T-helper 17 cell (primary cell): ENCODE results near the gene TPSG1. TPM values are rescaled to one million over a fixed set of nuclear protein-coding genes. Genes with fewer than 3 reads are reported as not detected.

ENCODE experiments used
- ATAC-seq: fragments of 150-1000 bp; cut with Tn5 transposase; 2 replicates; pipeline ENCODE4 v1.10.0; 2021; ENCODE audit warnings: mild to moderate bottlenecking, moderate library complexity
- DNase-seq, 3 donors: peaks; one replicate each; pipeline versions ENCODE4 v3.0.0 to v3.0.0-alpha.2; 2020 to 2021
- H3K9me3 ChIP-seq: one replicate; pipeline ENCODE4 v1.7.0; 2013; ENCODE audit warnings: low read length, mild to moderate bottlenecking; ENCODE audit not compliant: control insufficient read depth, poor library complexity, severe bottlenecking
- H3K27ac Mint-ChIP-seq: one replicate; pipeline ENCODE4 v1.8.0; 2022; ENCODE audit warnings: mild to moderate bottlenecking, moderate library complexity, mixed read lengths
- H3K27me3 Mint-ChIP-seq: one replicate; pipeline ENCODE4 v1.8.0; 2022; ENCODE audit warnings: mixed read lengths
- H3K36me3 Mint-ChIP-seq: one replicate; pipeline ENCODE4 v1.8.0; 2022; ENCODE audit warnings: low read depth, mixed read lengths
- H3K4me1 Mint-ChIP-seq: one replicate; pipeline ENCODE4 v1.8.0; 2022; ENCODE audit warnings: mild to moderate bottlenecking, mixed read lengths
- H3K4me3 Mint-ChIP-seq: one replicate; pipeline ENCODE4 v1.8.0; 2022; ENCODE audit warnings: mild to moderate bottlenecking, moderate library complexity, mixed read lengths
- total RNA-seq, 4 donors: library from RNA in 2 of 4; stranded (reverse) in 2 of 4; gene quantifications; one replicate each; pipeline ENCODE4 v1.2.3 and lab custom pipeline; 2022 to 2026

Gene TPSG1
- total RNA-seq, 2 donors from 2014 or later: not detected

DNA sequence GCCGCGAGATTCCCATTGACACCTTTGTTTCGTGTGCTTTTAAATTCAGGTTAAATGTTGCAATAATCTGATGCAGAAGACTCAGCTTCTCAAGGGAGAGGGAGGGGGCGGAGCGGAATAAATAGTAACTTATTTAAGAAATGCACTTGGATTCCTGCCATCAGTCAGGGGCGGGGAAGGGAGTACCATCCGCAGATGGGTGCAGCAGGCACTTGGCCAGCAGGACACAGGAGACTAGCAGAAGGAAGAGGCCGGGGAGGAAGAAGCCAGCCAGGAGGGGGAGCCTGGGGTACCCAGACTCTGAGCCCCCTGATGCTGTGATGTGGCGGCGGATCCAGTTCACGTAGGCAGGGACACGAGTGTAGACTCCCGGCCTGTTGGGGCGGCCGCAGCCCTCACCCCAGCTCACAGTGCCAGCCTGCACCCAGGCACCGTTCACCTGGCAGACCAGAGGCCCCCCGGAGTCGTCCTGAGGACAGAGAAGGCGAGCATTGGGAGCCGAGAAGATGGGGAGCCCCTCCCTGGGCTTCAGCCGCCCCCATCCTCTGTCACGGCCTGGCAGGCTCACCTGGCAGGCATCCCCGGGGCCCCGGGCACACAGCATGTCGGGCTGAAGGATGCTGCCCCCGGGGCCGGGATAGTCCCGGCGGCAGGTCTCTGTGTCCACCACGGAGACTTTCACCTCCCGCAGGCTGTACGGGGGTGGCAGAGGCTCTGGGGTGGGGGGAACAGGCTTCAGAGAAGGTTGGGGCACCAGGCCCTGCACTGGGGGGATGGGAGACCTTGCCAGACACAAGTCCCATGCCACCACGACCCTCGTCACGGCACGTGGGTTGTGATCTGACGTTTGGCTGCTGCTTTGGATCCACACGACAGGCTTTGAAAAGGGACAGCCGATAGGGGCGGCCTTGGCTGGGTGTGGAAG, 3.2 kb downstream of the TPSG1 start:
- H3K9me3 ChIP-seq: no peaks in the 10 kb centered on the region
- DNase-seq: no peak
- H3K4me3 Mint-ChIP-seq: no peak overlapping the region
- no peaks in the 10 kb centered on the region for H3K27me3 Mint-ChIP-seq
- ATAC-seq: no peak
- no peaks in the 10 kb centered on the region for H3K36me3 Mint-ChIP-seq
- no peak overlapping the region for H3K27ac Mint-ChIP-seq
- no peaks in the 10 kb centered on the region for H3K4me1 Mint-ChIP-seq

- Mint-ChIP-seq H3K4me3 (no peak overlapping the region), H3K27me3 (no peaks in the 10 kb centered on the region), H3K4me1 (no peaks in the 10 kb centered on the region), H3K27ac (no peak overlapping the region), H3K36me3 (no peaks in the 10 kb centered on the region)
- no peaks in the 10 kb centered on the region for H3K9me3 ChIP-seq
- ATAC-seq: no peak
- no peak for DNase-seq
Measured at GRCh38 chr16:1220841-1221627, 4.0 kb downstream of the TPSG1 start.

DNA sequence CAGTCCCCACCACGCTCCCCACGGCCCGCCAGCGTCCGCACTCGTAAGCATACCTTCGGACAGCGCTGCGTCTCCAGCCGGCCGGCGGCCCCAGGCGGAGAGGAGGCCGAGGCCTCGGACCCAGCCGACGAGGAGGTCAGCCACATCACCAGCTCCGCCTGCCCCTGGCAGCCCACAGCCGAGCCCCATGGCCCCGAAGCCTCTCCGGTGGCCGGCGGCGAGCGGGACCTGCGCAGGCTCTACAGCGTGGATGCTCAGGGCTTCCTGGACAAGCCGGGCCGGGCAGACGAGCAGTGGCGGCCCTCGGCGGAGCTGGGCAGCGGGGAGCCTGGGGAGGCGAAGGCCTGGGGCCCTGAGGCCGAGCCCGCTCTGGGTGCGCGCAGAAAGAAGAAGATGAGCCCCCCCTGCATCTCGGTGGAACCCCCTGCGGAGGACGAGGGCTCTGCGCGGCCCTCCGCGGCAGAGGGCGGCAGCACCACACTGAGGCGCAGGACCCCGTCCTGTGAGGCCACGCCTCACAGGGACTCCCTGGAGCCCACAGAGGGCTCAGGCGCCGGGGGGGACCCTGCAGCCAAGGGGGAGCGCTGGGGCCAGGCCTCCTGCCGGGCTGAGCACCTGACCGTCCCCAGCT, 4.9 kb downstream of the TPSG1 start:
- Mint-ChIP-seq H3K27me3 (no peaks in the 10 kb centered on the region), H3K4me3 (no peak overlapping the region), H3K27ac (no peak overlapping the region), H3K36me3 (no peaks in the 10 kb centered on the region), H3K4me1 (no peaks in the 10 kb centered on the region)
- DNase-seq: no peak
- ATAC-seq: no peak
- H3K9me3 ChIP-seq: no peaks in the 10 kb centered on the region

DNA sequence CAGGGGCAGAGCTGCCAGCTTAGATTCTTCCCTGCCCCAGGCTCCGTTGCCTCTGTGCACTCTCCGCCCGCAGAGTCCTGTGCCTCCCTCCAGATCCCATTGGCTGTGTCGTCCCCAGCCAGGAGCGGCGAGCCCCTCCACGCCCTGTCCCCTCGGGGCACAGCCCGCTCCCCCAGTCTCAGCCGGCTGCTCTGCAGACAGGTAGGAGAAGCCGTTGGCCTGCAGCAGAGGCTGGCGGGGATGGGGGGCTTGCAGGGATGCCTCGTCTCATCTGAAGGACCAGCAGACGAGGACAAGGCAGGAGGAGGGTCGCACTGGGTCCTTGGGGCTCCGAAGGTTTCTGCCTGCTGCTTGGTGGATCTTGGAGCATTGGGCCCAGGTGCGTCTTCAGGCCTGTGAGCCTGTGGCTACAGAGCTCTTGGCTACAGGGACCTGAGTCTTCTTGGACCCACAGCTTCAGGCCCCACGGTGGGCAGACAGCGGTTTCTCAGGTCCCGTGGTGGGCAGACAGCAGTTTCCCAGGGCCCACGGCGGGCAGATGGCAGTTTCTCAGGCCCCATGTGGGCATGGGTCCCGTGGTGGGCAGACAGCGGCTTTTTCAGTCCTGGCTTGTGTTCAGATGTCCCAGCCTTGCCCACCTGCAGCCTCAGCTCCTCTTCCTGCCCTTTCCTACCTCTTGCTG, 6.0 kb downstream of the TPSG1 start:
- DNase-seq: no peak
- Mint-ChIP-seq H3K27me3 (no peaks in the 10 kb centered on the region), H3K4me1 (peaks cover 2% of the 10 kb centered on the region), H3K4me3 (no peak overlapping the region), H3K27ac (no peak overlapping the region), H3K36me3 (no peaks in the 10 kb centered on the region)
- no peaks in the 10 kb centered on the region for H3K9me3 ChIP-seq
- ATAC-seq: no peak

DNA sequence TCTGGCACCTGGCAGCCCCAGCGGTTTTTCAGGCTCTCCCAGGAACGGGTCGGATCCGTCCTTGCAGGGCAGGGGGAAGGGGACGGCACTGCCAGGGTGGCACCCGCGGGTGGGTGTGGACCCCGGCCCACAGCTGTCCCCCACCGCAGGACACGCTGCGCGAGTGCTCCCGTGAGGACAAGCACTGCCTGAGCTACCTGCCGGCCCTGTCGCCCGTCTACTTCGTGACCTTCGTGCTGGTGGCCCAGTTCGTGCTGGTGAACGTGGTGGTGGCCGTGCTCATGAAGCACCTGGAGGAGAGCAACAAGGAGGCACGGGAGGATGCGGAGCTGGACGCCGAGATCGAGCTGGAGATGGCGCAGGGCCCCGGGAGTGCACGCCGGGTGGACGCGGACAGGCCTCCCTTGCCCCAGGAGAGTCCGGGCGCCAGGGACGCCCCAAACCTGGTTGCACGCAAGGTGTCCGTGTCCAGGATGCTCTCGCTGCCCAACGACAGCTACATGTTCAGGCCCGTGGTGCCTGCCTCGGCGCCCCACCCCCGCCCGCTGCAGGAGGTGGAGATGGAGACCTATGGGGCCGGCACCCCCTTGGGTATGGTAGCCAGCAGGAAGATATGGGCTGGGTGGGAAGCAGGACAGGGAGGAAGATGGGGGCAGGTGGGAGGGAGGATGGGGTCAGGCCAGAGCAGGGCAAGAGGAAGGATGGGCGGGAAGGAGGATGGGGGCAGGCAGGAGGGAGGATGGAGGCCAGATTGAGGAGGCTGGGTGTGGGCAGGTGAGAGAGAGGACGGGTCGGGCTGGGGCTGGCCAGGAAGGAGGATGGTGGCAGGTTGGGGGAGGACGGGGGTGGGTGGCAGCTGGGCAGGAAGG, 6.8 kb downstream of the TPSG1 start:
- Mint-ChIP-seq H3K4me1 (peaks cover 2% of the 10 kb centered on the region), H3K27ac (no peak overlapping the region), H3K36me3 (no peaks in the 10 kb centered on the region), H3K27me3 (no peaks in the 10 kb centered on the region), H3K4me3 (no peak overlapping the region)
- no peak for DNase-seq
- no peak for ATAC-seq
- no peaks in the 10 kb centered on the region for H3K9me3 ChIP-seq

DNA sequence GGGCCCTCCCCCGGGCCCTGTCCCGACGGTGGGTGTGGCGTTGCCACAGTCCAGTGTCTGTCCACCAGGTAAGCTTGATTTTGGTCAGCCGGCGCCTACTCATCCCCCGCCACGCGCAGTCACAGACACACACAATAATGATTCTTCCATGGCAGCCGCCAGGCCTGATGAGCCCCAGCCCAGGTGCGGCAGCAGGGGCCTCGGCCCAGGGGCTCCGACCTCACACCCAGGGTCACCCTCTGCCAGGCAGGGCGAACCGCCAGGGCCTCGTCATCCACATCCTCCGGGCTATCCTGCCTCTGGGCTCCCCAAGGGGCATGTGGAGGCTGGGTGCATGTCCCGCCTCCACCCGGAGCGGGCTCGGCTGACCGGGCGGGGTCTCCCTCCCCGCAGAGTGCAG, 7.5 kb downstream of the TPSG1 start:
- ATAC-seq (no peak), DNase-seq (no peak)
- no peak overlapping the region for H3K4me3 Mint-ChIP-seq
- H3K27me3 Mint-ChIP-seq: no peaks in the 10 kb centered on the region
- peaks cover 2% of the 10 kb centered on the region for H3K4me1 Mint-ChIP-seq
- no peaks in the 10 kb centered on the region for H3K9me3 ChIP-seq
- H3K36me3 Mint-ChIP-seq: no peaks in the 10 kb centered on the region
- H3K27ac Mint-ChIP-seq: no peak overlapping the region

- no peak for ATAC-seq
- no peaks in the 10 kb centered on the region for H3K36me3 Mint-ChIP-seq
- no peak overlapping the region for H3K27ac Mint-ChIP-seq
- DNase-seq: no peak
- H3K4me3 Mint-ChIP-seq: no peak overlapping the region
- peaks cover 2% of the 10 kb centered on the region for H3K4me1 Mint-ChIP-seq
- no peaks in the 10 kb centered on the region for H3K9me3 ChIP-seq
- no peaks in the 10 kb centered on the region for H3K27me3 Mint-ChIP-seq
Measured at GRCh38 chr16:1216681-1217400, 8.2 kb downstream of the TPSG1 start.

DNA sequence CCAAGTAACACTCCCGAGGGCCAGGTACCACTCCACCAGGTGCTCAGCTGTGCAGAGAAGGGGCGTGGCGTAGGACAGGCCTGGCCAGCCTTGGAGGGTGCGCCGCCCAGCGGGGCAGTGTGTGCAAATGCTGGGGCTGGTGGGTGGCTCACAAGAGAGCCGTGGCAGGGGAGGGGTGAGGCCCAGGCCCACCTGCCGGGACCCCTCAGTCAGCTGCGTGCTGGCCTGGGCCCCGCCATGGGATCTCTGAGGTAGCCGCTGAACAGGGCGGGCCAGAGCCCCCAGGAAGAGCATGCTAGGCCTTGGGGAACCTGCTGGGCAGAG, 8.8 kb downstream of the TPSG1 start:
- no peaks in the 10 kb centered on the region for H3K27me3 Mint-ChIP-seq
- no peak for ATAC-seq
- no peak overlapping the region for H3K27ac Mint-ChIP-seq
- no peaks in the 10 kb centered on the region for H3K36me3 Mint-ChIP-seq
- no peak for DNase-seq
- H3K4me1 Mint-ChIP-seq: peaks cover 2% of the 10 kb centered on the region
- H3K4me3 Mint-ChIP-seq: no peak overlapping the region
- no peaks in the 10 kb centered on the region for H3K9me3 ChIP-seq

DNA sequence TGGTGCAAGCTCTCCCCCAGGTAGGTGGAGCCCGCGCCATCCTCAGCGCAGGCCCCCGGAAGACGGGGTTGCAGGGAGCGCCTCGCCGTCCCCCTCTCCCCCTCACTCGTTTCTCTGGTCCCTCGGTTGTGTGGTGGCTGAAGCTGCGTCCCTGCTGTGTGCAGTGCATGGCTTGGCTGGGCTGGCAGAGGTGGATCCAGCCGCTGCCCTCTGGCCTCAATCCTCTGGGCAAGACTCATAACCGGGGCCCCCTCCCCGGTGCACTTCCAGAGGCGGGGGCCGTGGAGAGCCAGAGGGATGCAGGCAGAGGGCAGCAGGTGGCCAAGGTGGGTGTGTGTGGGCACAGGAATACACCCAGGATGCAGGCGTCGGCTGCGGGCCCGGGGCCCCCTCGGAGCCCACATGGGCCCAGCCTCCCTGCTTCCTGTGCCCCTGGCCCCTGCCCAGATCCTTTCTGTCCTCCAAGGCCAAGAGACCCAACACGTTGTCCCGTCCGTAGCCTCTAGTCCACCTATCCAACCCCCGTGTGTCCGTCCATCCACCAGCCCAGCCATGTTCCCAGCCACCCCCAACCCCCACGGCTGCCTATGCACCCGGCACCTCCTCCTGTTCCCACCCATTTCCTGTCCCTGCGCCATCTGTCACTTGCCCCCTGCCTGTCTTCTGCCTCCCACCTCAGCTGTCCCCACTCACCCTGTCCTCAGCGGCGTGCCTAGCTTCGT, 9.3 kb downstream of the TPSG1 start:
- no peak for ATAC-seq
- DNase-seq: no peak
- Mint-ChIP-seq H3K36me3 (no peaks in the 10 kb centered on the region), H3K27me3 (no peaks in the 10 kb centered on the region), H3K27ac (no peak overlapping the region), H3K4me3 (no peak overlapping the region), H3K4me1 (peaks cover 2% of the 10 kb centered on the region)
- no peaks in the 10 kb centered on the region for H3K9me3 ChIP-seq

DNA sequence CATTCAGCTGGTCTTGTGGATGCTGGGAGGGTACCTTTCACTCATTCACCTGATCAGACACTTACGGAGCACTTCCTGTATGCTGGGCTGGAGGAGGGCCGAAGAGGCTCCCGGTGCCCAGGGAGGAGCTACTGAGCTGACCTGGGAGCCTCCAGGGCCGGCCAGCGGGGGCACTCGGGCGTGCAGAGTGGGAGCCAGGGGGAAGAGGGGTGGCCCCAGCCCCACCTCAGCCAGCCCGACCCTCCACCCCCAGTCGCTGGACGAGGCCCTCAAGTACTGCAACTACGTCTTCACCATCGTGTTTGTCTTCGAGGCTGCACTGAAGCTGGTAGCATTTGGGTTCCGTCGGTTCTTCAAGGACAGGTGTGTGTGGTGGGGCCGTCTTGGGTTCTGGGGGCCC, 10.3 kb downstream of the TPSG1 start:
- Mint-ChIP-seq H3K27ac (no peak overlapping the region), H3K4me3 (no peak overlapping the region), H3K27me3 (no peaks in the 10 kb centered on the region), H3K36me3 (no peaks in the 10 kb centered on the region), H3K4me1 (peaks cover 2% of the 10 kb centered on the region)
- no peaks in the 10 kb centered on the region for H3K9me3 ChIP-seq
- ATAC-seq (no peak), DNase-seq (no peak)

DNA sequence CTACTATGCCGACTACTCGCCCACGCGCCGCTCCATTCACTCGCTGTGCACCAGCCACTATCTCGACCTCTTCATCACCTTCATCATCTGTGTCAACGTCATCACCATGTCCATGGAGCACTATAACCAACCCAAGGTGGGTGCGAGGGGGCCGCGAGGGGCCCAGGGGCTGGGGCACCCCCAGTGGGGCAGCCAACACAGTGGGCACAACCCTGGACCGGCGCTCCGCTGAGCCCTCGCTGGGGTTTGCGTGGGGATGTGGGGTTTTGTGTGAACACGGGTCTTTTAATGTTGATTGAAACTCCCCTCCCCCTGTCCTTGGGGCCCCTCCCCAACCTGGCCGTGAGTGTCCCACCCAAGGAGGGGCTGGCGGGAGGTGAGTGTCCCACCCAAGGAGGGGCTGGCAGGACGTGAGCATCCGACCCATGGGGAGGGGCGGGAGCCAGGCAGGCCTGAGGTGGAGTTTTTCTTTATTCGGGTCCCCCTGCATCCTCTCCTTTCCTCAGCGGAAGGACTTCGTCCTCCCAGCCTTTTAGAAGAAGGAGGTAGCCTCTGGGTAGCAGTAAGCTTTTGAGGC, 11.2 kb downstream of the TPSG1 start:
- ATAC-seq: no peak
- H3K27me3 Mint-ChIP-seq: no peaks in the 10 kb centered on the region
- H3K27ac Mint-ChIP-seq: no peak overlapping the region
- no peaks in the 10 kb centered on the region for H3K9me3 ChIP-seq
- no peaks in the 10 kb centered on the region for H3K36me3 Mint-ChIP-seq
- peaks cover 2% of the 10 kb centered on the region for H3K4me1 Mint-ChIP-seq
- no peak overlapping the region for H3K4me3 Mint-ChIP-seq
- DNase-seq: no peak
